Measurements from ENCODE around the gene CCSER1. TPM values are rescaled to one million over a fixed set of nuclear protein-coding genes. Genes with fewer than 3 reads are reported as not detected.

The CCSER1 gene
- total RNA-seq, 2 experiments from 2014 or later = not detected

DNA sequence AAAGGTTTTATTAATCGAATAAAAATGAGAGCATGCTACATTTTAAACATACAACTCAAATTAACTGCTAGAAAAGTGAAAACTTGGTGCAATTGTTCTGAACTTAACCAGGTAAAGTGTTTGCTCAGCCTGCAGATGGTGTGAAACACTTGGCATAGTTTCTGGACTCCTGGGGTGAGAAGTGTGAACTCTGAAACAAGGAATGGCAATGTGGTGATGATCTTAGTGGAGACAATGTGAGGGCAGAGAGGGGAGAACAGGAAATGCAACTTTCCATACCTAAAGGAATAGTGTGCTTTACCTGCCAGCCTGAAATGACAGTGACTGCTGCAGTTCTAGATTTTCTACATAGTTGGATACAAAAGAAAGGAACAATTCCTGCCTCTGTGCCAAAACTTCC lies 57.4 kb downstream of the CCSER1 start:
- Histone ChIP-seq H3K9me3 (ENCODE audit: low read length) (no peaks in the 10 kb centered on the region), H3K4me2 (ENCODE audit: low read length) (no peak overlapping the region), H4K20me1 (ENCODE audit: insufficient read depth, low read length) (no peaks in the 10 kb centered on the region), H2AFZ (ENCODE audit: low read length) (no peak overlapping the region), H3K4me1 (ENCODE audit: insufficient read depth, low read length, poor library complexity, severe bottlenecking) (no peaks in the 10 kb centered on the region), H3K79me2 (ENCODE audit: insufficient read depth, low read depth, low read length) (no peaks in the 10 kb centered on the region), H3K9me2 (ENCODE audit: insufficient read depth, low read length) (no peaks in the 10 kb centered on the region), H3K27ac (ENCODE audit: low read depth, low read length, poor library complexity, severe bottlenecking) (no peak overlapping the region), H3K36me3 (ENCODE audit: insufficient read depth, low read length) (no peaks in the 10 kb centered on the region), H3K4me3 (ENCODE audit: low read depth, low read length, poor library complexity, severe bottlenecking) (no peak overlapping the region)
- DNase-seq (ENCODE audit: low spot score) = no peak
- BruUV-seq (replicated peaks) = no TSS peak
- TF ChIP-seq, protein P1, sequence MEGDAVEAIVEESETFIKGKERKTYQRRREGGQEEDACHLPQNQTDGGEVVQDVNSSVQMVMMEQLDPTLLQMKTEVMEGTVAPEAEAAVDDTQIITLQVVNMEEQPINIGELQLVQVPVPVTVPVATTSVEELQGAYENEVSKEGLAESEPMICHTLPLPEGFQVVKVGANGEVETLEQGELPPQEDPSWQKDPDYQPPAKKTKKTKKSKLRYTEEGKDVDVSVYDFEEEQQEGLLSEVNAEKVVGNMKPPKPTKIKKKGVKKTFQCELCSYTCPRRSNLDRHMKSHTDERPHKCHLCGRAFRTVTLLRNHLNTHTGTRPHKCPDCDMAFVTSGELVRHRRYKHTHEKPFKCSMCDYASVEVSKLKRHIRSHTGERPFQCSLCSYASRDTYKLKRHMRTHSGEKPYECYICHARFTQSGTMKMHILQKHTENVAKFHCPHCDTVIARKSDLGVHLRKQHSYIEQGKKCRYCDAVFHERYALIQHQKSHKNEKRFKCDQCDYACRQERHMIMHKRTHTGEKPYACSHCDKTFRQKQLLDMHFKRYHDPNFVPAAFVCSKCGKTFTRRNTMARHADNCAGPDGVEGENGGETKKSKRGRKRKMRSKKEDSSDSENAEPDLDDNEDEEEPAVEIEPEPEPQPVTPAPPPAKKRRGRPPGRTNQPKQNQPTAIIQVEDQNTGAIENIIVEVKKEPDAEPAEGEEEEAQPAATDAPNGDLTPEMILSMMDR (conservative IDR thresholded peaks at IDR 0.05; ENCODE audit: low read length) = no peak
- TF ChIP-seq EZH2phosphoT487 (IDR thresholded peaks at IDR 0.05; ENCODE audit: borderline replicate concordance, low read depth, low read length) = no peak
- CTCF ChIA-PET (ENCODE audit: unreplicated experiment) = no interaction called here
- POLR2A ChIA-PET = no interaction called here
- intact Hi-C loops (cut with micrococcal nuclease; ENCODE audit: unreplicated experiment) = no loop called here

DNA sequence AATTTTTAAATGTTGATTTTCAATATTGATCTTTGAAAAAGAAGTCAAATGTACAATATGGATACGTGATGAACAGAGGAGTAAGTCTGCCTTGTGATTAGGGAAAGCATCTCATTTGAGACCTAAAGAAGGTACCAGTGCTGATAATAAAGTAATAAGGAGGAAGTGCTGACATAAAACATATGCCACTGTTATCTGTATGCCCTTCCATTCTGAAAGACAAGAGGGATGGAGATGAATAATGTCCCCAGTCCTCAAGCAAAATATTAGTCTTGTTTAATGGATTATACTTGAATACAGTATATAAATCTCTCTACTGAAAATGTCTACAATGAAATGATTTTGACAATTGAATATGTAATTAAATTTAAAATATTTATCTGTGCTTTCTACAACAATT lies 58.2 kb downstream of the CCSER1 start:
- intact Hi-C loops (cut with micrococcal nuclease; ENCODE audit: unreplicated experiment) = no loop called here
- no TSS peak for BruUV-seq (replicated peaks)
- H2AFZ ChIP-seq (ENCODE audit: low read length) = no peak overlapping the region
- TF ChIP-seq, protein P1 (conservative IDR thresholded peaks at IDR 0.05; ENCODE audit: low read length) = no peak
- TF ChIP-seq EZH2phosphoT487 (IDR thresholded peaks at IDR 0.05; ENCODE audit: borderline replicate concordance, low read depth, low read length) = no peak
- no peaks in the 10 kb centered on the region for H4K20me1 ChIP-seq (ENCODE audit: insufficient read depth, low read length)
- H3K36me3 ChIP-seq (ENCODE audit: insufficient read depth, low read length) = no peaks in the 10 kb centered on the region
- H3K4me2 ChIP-seq (ENCODE audit: low read length) = no peak overlapping the region
- no peaks in the 10 kb centered on the region for H3K9me2 ChIP-seq (ENCODE audit: insufficient read depth, low read length)
- no peaks in the 10 kb centered on the region for H3K79me2 ChIP-seq (ENCODE audit: insufficient read depth, low read depth, low read length)
- H3K4me1 ChIP-seq (ENCODE audit: insufficient read depth, low read length, poor library complexity, severe bottlenecking) = no peaks in the 10 kb centered on the region
- H3K27ac ChIP-seq (ENCODE audit: low read depth, low read length, poor library complexity, severe bottlenecking) = no peak overlapping the region
- ChIA-PET CTCF (ENCODE audit: unreplicated experiment) (no interaction called here), POLR2A (no interaction called here)
- no peaks in the 10 kb centered on the region for H3K9me3 ChIP-seq (ENCODE audit: low read length)
- H3K4me3 ChIP-seq (ENCODE audit: low read depth, low read length, poor library complexity, severe bottlenecking) = no peak overlapping the region
- no peak for DNase-seq (ENCODE audit: low spot score)

DNA sequence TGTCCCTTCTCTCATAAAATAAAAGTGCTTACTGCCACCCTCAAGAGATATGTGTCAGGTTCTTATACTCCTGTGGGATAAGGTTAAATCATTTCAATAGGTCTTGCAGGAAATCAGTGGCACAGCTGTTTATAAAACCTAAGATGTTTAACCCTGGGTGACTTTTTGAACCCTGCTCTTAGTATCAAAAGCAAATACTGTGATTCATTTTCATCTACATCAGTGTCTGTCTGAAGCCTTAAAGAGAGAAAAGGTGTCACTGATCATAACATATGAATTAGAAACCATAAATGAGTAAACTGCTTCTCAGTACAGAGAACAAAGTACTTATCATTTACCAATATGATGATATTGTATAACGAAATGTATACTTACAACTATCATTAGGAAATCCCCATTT lies 59.0 kb downstream of the CCSER1 start:
- Histone ChIP-seq H3K27ac (ENCODE audit: low read depth, low read length, poor library complexity, severe bottlenecking) (no peak overlapping the region), H3K9me3 (ENCODE audit: low read length) (no peaks in the 10 kb centered on the region), H3K36me3 (ENCODE audit: insufficient read depth, low read length) (no peaks in the 10 kb centered on the region), H3K4me1 (ENCODE audit: insufficient read depth, low read length, poor library complexity, severe bottlenecking) (no peaks in the 10 kb centered on the region), H3K79me2 (ENCODE audit: insufficient read depth, low read depth, low read length) (no peaks in the 10 kb centered on the region), H3K4me2 (ENCODE audit: low read length) (no peak overlapping the region), H2AFZ (ENCODE audit: low read length) (no peak overlapping the region), H4K20me1 (ENCODE audit: insufficient read depth, low read length) (no peaks in the 10 kb centered on the region), H3K4me3 (ENCODE audit: low read depth, low read length, poor library complexity, severe bottlenecking) (no peak overlapping the region), H3K9me2 (ENCODE audit: insufficient read depth, low read length) (no peaks in the 10 kb centered on the region)
- BruUV-seq (replicated peaks) = no TSS peak
- TF ChIP-seq EZH2phosphoT487 (IDR thresholded peaks at IDR 0.05; ENCODE audit: borderline replicate concordance, low read depth, low read length) = no peak
- TF ChIP-seq, protein P1 (conservative IDR thresholded peaks at IDR 0.05; ENCODE audit: low read length) = no peak
- intact Hi-C loops (cut with micrococcal nuclease; ENCODE audit: unreplicated experiment) = no loop called here
- CTCF ChIA-PET (ENCODE audit: unreplicated experiment) = no interaction called here
- no peak for DNase-seq (ENCODE audit: low spot score)
- POLR2A ChIA-PET = no interaction called here
